ENCODE data around the gene RPL13. TPM values are rescaled to one million over a fixed set of nuclear protein-coding genes. Genes with fewer than 3 reads are reported as not detected.

Gene RPL13
- total RNA-seq, 2 donors from 2014 or later: 1,855 to 2,011 TPM

DNA sequence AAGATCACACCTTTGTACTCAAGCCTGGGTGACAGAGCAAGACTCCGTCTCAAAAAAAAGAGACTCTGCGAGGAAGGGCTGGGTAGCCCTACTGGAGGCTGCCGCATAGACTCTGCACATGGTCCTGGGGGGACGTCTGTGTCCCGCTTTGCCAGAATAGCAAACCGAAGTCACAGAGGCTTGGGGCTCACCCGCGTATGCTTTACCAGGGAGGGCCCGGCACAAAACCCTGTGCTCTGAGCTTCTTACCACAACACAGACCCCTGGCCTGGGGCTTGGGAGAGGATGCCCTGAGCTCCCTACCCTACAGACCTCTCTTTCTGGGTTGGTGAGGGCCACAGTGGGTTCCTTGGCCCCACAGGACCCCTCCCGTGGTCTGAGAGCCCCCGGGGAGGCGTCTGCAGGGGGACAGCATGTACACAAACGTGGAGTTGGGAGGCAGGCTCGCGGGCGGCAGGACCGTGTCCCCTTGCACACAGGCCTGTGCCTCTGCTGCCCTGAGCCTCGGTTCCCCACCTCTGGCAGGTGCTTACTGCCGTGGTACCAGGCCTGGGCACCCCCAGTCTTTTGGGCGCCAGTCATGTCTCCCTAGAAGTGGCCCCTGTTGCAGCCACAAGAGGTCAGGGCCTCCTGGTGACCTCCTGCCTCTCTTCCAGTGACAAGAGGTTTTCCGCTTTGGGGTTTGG is 28.9 kb downstream of the RPL13 start:
- TF ChIP-seq, protein P1, sequence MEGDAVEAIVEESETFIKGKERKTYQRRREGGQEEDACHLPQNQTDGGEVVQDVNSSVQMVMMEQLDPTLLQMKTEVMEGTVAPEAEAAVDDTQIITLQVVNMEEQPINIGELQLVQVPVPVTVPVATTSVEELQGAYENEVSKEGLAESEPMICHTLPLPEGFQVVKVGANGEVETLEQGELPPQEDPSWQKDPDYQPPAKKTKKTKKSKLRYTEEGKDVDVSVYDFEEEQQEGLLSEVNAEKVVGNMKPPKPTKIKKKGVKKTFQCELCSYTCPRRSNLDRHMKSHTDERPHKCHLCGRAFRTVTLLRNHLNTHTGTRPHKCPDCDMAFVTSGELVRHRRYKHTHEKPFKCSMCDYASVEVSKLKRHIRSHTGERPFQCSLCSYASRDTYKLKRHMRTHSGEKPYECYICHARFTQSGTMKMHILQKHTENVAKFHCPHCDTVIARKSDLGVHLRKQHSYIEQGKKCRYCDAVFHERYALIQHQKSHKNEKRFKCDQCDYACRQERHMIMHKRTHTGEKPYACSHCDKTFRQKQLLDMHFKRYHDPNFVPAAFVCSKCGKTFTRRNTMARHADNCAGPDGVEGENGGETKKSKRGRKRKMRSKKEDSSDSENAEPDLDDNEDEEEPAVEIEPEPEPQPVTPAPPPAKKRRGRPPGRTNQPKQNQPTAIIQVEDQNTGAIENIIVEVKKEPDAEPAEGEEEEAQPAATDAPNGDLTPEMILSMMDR (IDR thresholded peaks at IDR 0.05): no peak
- Histone ChIP-seq H3K9ac (ENCODE audit: low read depth in 2 of 2, low read length in 2 of 2) (no peak overlapping the region), H3K27ac (no peak overlapping the region), H3K4me1 (no peaks in the 10 kb centered on the region), H3K9me3 (no peaks in the 10 kb centered on the region), H3K36me3 (no peaks in the 10 kb centered on the region), H3K4me3 (no peak overlapping the region), H3K27me3 (no peaks in the 10 kb centered on the region)
- DNase-seq: no peak
- intact Hi-C loops (cut with DNase I): no loop called here

- Histone ChIP-seq H3K36me3 (no peaks in the 10 kb centered on the region), H3K4me3 (no peak overlapping the region), H3K9me3 (no peaks in the 10 kb centered on the region), H3K9ac (ENCODE audit: low read depth in 2 of 2, low read length in 2 of 2) (no peak overlapping the region), H3K4me1 (no peaks in the 10 kb centered on the region), H3K27ac (no peak overlapping the region), H3K27me3 (no peaks in the 10 kb centered on the region)
- DNase-seq: no peak
- intact Hi-C loops (cut with DNase I): no loop called here
- TF ChIP-seq, protein P1 (IDR thresholded peaks at IDR 0.05): no peak
These were observed 33.4 kb downstream of the RPL13 start for GRCh38 chr16:89593841-89594240.

DNA sequence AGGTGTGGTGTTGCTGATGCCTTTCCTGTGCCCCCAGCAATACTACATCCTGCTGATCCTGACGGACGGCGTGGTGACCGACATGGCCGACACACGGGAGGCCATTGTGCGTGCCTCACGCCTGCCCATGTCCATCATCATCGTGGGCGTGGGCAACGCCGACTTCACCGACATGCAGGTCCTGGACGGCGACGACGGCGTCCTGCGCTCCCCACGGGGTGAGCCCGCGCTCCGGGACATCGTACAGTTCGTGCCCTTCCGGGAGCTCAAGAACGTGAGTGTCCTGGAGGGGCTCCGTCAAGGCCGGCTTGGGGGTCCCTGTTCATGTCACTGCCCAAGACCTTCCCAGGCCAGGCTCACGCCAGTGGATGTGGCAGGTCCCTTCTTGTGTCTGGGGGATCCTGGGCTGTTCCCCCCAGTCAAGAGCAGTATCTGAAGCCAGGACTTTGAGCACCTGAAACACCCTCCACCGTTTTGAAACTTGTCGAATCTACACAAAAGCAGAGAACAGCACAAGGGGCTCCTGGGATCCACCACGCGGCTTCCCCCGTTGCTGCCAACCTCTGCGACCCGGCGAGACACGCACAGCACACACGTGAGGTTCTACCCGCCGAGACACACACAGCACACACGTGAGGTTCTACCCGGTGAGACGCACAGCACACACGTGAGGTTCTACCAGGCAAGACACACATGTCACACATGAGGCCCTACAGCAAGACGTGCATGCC is 35.0 kb downstream of the RPL13 start:
- Histone ChIP-seq H3K4me1 (no peaks in the 10 kb centered on the region), H3K9me3 (no peaks in the 10 kb centered on the region), H3K27me3 (no peaks in the 10 kb centered on the region), H3K9ac (ENCODE audit: low read depth in 2 of 2, low read length in 2 of 2) (no peak overlapping the region), H3K36me3 (no peaks in the 10 kb centered on the region), H3K27ac (no peak overlapping the region), H3K4me3 (no peak overlapping the region)
- no peak for DNase-seq
- TF ChIP-seq, protein P1 (IDR thresholded peaks at IDR 0.05): no peak
- intact Hi-C loops (cut with DNase I): no loop called here

GRCh38 chr16:89596061-89596689 is 35.7 kb downstream of the RPL13 start:
- H3K4me3 ChIP-seq: no peak overlapping the region
- TF ChIP-seq, protein P1 (IDR thresholded peaks at IDR 0.05): no peak
- no peaks in the 10 kb centered on the region for H3K36me3 ChIP-seq
- no peaks in the 10 kb centered on the region for H3K4me1 ChIP-seq
- DNase-seq: no peak
- no peak overlapping the region for H3K27ac ChIP-seq
- no peak overlapping the region for H3K9ac ChIP-seq (ENCODE audit: low read depth in 2 of 2, low read length in 2 of 2)
- H3K27me3 ChIP-seq: no peaks in the 10 kb centered on the region
- intact Hi-C loops (cut with DNase I): no loop called here
- no peaks in the 10 kb centered on the region for H3K9me3 ChIP-seq

DNA sequence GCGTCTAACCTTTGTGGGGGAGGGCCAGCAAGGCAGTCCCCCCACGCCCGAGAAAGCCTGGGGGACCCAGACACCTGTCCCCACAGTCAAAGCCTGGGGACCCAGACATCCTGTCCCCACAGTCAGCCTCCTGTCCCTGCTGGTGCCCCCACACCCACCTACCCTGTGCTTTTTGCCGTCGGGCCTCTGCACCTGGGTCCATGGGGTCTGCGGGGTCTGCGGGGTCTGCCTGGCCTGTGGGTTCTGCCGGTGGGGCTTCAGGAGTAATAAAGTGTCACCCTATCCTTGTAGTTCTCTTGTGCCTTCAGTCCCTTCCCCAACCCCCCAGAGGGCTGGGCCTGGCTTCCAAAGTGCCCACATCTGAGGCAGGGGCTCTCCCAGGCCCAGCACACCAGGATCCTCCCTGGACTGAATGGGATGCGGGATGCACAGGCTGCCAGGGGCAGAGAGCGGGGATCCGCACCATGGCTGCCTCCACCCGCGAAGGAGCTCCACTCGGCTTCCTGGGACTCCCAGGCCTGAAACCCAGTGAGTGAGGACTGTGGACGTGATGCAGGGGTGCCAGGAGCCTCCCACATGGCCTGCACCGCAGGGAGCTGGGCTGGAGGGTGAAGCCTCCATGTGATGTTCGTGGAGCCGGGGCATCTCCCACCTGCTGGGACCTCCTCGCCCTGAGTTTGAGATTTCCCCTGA is 36.6 kb downstream of the RPL13 start:
- intact Hi-C loops (cut with DNase I): no loop called here

More for the DNA sequence above, 36.6 kb downstream of the RPL13 start:
- H3K4me1 ChIP-seq: no peaks in the 10 kb centered on the region
- no peaks in the 10 kb centered on the region for H3K9me3 ChIP-seq
- TF ChIP-seq, protein P1 (IDR thresholded peaks at IDR 0.05): no peak
- H3K9ac ChIP-seq (ENCODE audit: low read depth in 2 of 2, low read length in 2 of 2): no peak overlapping the region
- H3K36me3 ChIP-seq: no peaks in the 10 kb centered on the region
- no peak for DNase-seq
- H3K27me3 ChIP-seq: no peaks in the 10 kb centered on the region
- H3K27ac ChIP-seq: no peak overlapping the region
- H3K4me3 ChIP-seq: no peak overlapping the region

Measured in colonic mucosa (tissue), 4 donors.